BE2C (cell line): ENCODE results near the gene PCGF1.

Source experiments
- DNase-seq: peaks from one replicate; pipeline ENCODE4 v3.0.0-alpha.2; 2020
- H3K27me3 ChIP-seq: fragments of 250-450 bp; sonication (Bioruptor Pico); 2 replicates; pipeline ENCODE4 v1.5.1; 2020; ENCODE audit warnings: mild to moderate bottlenecking
- H3K36me3 ChIP-seq: fragments of 250-450 bp; sonication (Bioruptor Pico); 2 replicates; pipeline ENCODE4 v1.5.1; 2020; ENCODE audit warnings: mild to moderate bottlenecking
- H3K4me1 ChIP-seq: fragments of 250-450 bp; sonication (Bioruptor Pico); 2 replicates; pipeline ENCODE4 v1.5.1; 2020
- H3K4me3 ChIP-seq: 2 replicates; pipeline ENCODE4 v1.5.1; 2011; ENCODE audit warnings: low read depth, low read length
- H3K9me3 ChIP-seq: fragments of 250-450 bp; sonication (Bioruptor Pico); 2 replicates; pipeline ENCODE4 v1.5.1; 2020
- CTCF ChIP-seq: IDR thresholded peaks from 2 replicates; pipeline ENCODE4 v1.5.1; 2012; ENCODE audit warnings: mild to moderate bottlenecking, low read depth, low read length

Gene PCGF1

GRCh38 chr2:74513605-74514367 lies 6.3 kb upstream of the PCGF1 start:
- DNase-seq = peak; percentile 83

GRCh38 chr2:74512744-74513604 lies 5.5 kb upstream of the PCGF1 start:
- DNase-seq = peak; percentile 83
- H3K27me3 ChIP-seq = no peaks in the 10 kb centered on the region
- H3K4me1 ChIP-seq = peaks cover 11% of the 10 kb centered on the region
- no peak for TF ChIP-seq CTCF
- H3K4me3 ChIP-seq = peak overlapping the region; percentile 74
- H3K36me3 ChIP-seq = peaks cover 33% of the 10 kb centered on the region
- H3K9me3 ChIP-seq = no peaks in the 10 kb centered on the region; the same call in 1 of the 2 replicates

More at GRCh38 chr2:74513605-74514367, 6.3 kb upstream of the PCGF1 start:
- TF ChIP-seq CTCF = no peak
- H3K4me1 ChIP-seq = peaks cover 6% of the 10 kb centered on the region
- H3K27me3 ChIP-seq = no peaks in the 10 kb centered on the region
- H3K4me3 ChIP-seq = peak overlapping the region; percentile 74
- peaks cover 42% of the 10 kb centered on the region for H3K36me3 ChIP-seq
- H3K9me3 ChIP-seq = no peaks in the 10 kb centered on the region; the same call in 1 of the 2 replicates

GRCh38 chr2:74511104-74511989 lies 3.9 kb upstream of the PCGF1 start:
- no peak for DNase-seq
- no peaks in the 10 kb centered on the region for H3K27me3 ChIP-seq
- no peak overlapping the region for H3K4me3 ChIP-seq
- peaks cover 11% of the 10 kb centered on the region for H3K4me1 ChIP-seq
- no peak for TF ChIP-seq CTCF
- peaks cover 22% of the 10 kb centered on the region for H3K36me3 ChIP-seq
- H3K9me3 ChIP-seq = no peaks in the 10 kb centered on the region; the same call in 1 of the 2 replicates

- Histone ChIP-seq H3K36me3 (peaks cover 23% of the 10 kb centered on the region), H3K27me3 (no peaks in the 10 kb centered on the region), H3K4me1 (peaks cover 11% of the 10 kb centered on the region), H3K4me3 (no peak overlapping the region), H3K9me3 (no peaks in the 10 kb centered on the region)
- no peak for DNase-seq
- no peak for TF ChIP-seq CTCF
Observed at GRCh38 chr2:74510272-74510671, 2.8 kb upstream of the PCGF1 start.

- H3K4me3 ChIP-seq = peak overlapping the region; percentile 75
- peaks cover 26% of the 10 kb centered on the region for H3K36me3 ChIP-seq
- TF ChIP-seq CTCF = no peak
- peak; percentile 91 for DNase-seq
- peaks cover 11% of the 10 kb centered on the region for H3K4me1 ChIP-seq
- no peaks in the 10 kb centered on the region for H3K27me3 ChIP-seq
- H3K9me3 ChIP-seq = no peaks in the 10 kb centered on the region
Observed at GRCh38 chr2:74507926-74508520, 528 bp upstream of the PCGF1 start.
